M059J (cell line): Measurements from ENCODE around the gene DGLUCY. TPM values are rescaled to one million over a fixed set of nuclear protein-coding genes. Genes with fewer than 3 reads are reported as not detected.
A peak's percentile ranks its signal among the peaks of the same experiment; 100 is the strongest.
"Not testable (repeated sequence)": the region's sequence is repeated elsewhere in the genome, so short reads cannot be mapped to it uniquely, and the experiment has no call there.

Experiments used
- DNase-seq: peaks from one replicate; pipeline ENCODE4 v3.0.0-alpha.2; 2012; ENCODE audit warnings: low read depth
- total RNA-seq: library from RNA; depleted of rRNA; stranded (reverse); fragments of >200 nt; shearing (Covaris generic); gene quantifications from 2 replicates; pipeline ENCODE4 v1.2.3, GENCODE V29; 2014

The DGLUCY gene
- total RNA-seq, 1 experiment from 2014 or later = 19.9 TPM

DNA sequence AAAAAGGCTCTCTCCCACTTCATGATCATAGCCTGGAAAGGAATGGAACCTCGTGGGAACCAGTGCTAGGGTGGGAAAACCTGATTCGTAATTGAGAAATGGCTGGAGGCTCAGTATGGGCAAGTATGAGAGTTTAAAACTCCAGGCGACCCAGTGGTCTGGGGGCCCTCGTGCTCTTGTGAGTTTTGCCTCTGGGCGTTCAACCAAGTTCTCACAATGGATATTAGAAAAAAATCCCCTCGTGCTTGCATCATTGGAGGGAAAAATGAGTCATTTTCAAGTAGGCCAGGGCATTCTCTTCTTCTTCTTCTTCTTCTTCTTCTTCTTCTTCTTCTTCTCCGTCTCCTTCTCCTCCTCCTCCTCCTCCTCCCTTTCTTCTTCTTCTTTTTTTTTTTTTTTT lies 91.6 kb downstream of the DGLUCY start:
- no peak for DNase-seq

DNA sequence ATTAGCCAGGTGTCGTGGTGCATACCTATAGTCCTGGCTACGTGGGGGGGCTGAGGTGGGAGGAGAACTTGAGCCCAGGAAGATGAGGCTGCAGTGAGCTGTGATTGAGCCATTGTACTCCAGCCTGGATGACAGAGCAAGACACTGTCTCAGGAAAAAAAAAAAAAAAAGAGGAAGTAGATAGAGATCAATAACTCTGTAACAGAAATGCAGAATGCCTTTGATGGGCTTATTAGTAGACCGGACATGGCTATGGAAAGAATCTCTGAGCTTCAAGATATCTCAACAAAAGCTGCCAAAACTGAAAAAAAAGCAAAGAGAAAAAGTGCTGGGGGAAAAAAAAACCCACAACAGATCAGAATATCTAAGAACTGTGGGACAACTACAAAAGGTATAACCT lies 93.1 kb downstream of the DGLUCY start:
- DNase-seq = no peak

DNA sequence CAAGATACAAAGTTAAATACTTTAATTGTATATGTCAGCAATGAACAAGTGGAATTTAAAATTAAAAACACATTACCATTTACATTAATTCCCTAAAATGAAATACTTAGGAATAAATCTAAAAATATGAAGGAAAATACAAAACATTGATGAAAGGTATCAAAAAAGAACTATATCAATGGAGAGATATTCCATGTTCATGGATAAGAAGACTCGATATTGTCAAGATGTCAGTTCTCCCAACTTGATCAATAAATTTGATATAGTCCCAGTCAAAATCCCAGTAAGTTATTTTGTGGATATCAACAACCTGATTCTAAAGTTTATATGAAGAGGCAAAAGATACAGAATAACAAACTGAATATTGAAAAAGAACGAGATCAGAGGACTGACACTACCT lies 97.1 kb downstream of the DGLUCY start:
- no peak for DNase-seq

DNA sequence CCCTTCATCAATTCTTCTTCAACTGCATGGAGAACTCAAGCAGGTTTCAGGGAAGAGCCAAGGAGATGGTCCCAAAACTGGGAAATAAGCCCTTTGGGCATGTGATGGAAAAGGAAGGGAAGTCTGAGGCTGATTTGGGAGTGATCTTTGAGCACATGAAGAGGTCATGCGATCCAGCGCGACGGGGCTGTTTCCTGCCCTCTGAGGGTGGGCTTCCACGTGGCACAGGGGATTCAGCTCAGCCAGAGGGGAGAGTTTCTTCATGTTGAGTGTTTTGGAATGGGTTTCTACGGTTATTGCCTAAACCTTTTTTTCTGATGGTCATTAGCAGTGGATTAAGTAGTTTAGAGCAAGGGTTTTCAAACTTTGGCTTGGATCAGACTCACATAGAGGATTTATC lies 100.4 kb downstream of the DGLUCY start:
- DNase-seq = no peak

DNA sequence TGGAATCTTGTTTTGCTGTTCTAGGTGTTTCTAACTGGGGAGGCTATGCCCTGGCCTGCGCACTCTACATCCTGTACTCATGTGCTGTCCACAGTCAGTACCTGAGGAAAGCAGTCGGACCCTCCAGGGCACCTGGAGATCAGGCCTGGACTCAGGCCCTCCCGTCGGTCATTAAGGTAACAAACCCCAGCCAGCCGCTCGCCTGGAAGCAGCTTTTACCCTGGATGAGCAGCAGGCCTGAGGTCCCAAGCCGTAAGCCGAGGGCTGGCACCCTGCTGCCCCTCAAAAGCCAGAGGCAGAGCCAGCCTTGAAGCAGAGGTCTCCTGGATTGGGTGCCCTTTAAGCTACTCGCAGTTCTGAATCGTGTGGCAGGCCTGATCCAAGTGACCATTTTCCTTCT lies 101.5 kb downstream of the DGLUCY start:
- no peak for DNase-seq

DNA sequence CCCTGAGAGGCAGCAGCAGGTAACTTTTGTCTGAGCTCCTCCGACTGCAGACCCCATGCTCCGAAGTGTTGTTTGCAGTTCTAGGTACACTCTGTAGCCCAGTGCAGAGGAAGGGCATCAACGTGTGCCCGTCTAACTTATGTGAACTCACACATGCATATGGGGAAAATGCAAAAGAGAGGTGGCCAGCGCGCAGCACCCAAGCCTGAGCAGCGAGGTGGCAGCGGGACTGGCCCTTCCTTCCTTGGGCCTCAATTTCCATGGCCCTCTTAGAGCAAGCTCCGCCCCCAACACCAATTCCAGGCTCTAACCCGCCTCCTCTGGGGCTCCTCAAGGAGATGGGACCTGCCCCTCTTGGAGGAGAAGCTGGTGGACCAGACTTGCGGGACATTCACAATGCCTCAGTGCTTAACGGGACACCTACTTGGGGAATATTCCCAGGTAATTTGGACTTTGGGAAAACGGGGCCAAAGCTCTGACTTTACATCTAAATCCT lies 102.9 kb downstream of the DGLUCY start:
- no peak for DNase-seq

DNA sequence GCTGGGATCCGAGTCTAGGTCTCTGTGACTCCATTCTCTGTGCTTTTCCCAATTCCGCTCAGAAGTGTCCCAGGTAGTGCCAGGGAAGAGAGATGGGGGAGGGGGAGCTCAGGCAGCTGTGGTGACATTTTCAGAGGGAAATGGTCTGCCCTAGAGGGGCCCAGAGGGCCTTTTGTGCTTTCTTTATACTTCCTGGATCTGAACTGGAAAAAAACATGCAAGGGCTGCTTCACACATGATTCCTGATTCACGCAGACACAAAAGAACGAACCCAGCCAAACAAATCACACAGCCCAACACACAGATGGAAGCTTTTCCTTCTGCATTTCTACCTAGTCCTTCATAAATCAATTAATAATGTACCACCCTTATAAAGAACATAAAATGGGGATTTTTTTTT lies 104.1 kb downstream of the DGLUCY start:
- no peak for DNase-seq

DNA sequence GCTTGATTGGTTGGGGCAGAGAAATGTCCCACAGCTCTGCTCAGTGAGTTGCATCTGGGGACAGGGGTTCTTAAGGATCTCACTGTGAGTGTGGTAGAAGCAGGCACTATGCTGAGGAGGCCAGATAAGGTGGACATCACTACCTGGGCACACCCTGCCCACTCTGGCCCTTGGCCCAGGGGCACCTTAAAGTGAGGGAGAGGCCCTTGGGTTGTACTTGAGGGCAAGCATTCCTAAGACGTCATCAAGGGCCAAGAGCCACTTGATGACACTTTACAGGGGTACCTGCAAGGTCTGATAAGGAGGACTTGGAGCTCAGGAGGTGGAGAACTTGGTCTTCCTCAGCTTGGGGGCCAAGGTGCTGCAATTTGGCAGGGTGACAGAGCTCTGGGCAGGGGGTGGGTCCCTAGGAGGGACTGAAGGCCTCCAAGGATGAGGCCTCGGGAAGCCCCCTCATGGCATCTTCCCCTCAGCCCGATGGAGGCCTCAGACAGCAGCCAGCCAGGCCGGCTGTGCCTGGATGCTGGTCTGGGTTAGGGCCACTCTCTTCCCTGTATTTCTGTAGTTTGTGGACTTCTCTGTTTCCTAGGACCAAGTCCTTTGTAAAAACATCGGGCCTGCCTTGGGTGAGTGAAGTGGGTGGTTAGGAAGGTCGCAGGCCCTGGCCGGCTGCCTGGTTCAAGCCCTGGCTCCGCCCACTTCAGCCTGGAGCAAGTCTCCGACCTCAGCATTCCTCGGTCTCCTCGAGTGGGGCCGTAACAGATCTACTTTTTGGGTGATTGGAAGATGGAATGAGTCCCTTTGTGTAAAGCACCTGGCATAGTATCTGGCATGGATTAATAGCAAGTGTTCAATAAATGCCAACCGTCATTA lies 105.9 kb downstream of the DGLUCY start:
- no peak for DNase-seq

DNA sequence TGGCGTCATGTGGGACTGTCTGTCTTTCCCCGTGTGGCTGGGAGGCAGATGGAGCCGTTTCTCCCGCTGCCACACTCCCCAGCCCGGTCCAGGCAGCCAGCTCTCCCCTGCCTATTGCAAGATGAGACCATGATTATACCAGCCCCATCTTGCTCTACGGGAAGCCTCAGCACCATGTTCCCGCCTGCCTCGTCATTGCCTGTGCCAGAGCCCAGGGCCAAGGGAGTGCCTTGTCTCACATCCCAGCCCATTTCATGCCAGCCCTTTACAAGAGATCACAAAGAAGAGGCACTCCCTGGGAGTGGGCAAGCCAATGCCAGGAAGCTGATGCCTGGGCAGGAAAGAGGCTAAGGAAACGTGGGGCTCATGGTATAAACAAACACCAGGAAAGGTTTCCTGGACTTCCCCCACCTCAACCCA lies 106.7 kb downstream of the DGLUCY start:
- no peak for DNase-seq

DNA sequence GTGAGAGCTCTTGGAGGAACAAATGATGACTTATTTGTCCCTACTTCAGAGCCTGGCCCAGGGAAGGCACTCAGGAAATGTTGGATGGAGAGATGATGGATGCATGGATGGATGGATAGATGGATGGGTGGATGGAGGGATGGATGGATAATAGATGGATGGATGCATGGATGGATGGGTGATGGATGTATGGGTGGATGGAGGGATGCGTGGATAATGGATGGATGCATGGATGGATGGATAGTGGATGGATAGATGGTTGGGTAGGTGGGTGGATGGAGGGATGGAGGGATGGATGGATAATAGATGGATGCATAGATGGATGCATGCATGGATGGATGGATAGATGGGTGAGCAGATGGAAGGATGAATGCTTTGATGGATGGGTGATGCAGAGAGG lies 107.4 kb downstream of the DGLUCY start:
- DNase-seq = no peak

DNA sequence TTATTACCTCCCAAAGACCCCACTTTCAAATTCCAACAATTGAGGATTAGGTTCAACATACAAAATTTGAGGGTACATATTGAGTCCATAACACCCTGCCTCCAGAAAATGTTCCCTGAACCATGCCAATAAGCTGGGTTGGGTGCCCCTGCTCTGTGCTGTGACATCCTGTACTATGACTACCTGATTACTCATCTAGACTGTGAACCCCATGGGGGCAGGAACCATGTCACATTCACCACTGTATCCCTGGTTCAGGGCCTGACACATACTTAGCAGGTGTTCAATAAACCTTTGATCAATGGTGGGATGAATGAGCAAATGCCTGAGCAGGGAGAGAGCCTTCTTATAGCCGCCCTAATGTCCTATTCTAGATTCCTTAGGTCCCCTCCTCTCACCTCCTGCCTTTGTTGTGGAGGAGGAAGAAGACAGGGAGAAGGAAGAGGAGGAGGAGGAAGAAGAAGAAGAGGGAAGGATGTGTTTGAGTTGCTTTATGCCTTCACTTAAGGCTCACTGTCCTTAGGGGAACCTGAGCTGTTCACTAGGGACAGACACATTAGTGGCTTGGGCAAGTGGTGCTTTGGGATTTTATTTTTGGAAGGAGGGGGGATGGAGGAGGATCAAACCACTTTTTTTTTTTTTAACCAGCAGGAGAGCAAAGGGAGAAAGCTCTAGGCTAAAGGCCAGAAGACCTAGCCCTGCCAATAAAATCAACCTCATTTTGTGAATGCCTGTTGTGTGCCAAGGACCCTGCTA lies 109.3 kb downstream of the DGLUCY start:
- DNase-seq = no peak

DNA sequence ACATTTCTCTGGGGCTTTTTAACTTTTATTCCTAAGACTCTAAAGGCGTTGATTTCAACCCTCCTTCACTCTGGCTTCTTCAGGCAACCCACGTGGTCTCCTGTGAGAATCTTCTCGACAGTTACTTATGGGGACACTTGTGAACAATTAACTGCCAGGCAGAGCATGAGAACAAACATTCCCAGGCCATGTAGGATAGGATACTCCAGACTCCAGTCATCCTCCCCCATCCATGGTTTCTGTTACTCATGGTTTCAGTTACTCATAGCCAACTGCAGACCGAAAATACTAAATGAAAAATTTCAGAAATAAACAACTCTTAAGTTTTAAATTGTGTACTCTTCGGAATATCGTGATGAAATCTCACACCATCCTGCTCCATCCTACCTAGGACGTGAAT lies 111.2 kb downstream of the DGLUCY start:
- DNase-seq = no peak

DNA sequence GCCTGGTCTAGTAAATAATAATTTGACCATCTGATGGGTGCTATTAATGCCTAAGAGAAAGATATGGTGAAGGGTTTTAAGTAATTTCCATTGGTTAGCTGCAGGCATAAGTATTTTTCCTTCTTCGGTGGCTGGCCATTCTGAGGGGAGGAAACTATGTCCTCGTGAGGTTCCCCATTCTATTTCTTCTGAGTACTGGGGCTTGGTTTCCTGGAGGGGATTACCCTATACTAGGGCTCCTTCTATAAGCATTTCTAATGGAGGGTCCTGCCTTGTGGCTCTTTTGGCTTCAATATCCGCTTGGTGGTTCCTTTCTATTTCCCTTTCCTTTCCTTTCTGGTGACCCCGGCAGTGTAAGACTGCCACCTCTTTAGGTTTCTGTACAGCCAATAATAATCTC lies 112.5 kb downstream of the DGLUCY start:
- DNase-seq = not testable (repeated sequence)

DNA sequence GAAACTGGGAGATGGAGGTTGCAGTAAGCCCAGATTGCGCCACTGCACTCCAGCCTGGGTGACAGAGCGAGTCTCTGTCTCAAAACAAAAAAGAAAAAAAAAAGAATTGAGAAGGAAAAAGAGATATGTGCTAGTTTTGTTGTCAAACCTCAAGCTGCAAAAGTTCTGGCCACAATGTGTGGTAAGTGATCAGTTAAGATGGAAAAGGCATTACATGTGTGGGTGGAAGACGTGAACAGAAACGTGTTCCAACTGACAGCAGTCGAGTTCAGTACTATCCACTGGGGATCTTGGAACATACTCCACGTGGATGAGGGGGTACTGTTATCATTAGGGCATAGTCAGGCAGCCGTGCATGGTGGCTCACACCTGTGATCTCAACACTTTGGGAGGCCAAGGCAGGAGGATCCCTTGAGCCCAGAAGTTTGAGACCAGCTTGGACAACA lies 113.3 kb downstream of the DGLUCY start:
- no peak for DNase-seq

DNA sequence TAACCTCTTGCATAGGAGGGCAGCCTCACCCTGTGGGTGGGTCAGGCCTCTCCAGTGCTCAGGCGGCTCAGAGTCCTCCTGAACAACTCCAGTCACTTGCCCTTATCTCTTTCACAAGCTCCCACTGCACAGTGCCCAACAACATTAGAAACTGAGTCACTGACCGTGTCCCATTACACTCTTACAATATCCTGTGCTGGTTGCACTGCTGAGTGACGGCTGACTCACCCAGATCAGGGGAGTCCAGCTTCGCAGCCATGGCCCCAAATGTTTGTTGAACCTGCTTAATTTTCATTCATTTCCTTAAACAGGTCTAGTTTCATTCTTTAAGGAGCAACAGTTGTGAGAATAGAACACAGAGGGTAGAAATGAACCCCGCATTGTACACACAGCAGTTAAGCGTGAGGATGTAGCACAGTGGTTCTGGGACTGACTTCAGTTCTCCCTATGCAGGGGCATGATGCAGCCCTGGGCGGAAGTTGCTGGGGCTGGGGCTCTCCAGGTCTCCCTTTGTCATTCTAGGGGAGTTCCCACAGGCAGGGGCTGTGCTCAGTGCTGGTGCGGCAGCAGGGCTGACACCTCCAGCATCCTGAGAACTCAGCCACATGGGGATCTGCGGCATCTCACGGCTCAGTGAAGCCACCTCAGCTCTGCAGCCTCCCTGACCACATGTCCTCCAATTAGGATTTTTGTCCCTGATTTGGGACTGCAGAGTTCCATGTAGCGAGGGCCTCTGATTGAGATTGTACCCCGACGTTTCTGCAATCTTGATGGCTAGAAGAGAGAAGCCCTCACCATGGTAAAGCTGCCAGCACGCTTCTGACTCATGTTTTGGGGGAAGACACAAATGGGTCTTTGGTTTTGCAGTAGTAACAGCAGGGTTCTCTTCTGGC lies 114.5 kb downstream of the DGLUCY start:
- peak; percentile 82 for DNase-seq

DNA sequence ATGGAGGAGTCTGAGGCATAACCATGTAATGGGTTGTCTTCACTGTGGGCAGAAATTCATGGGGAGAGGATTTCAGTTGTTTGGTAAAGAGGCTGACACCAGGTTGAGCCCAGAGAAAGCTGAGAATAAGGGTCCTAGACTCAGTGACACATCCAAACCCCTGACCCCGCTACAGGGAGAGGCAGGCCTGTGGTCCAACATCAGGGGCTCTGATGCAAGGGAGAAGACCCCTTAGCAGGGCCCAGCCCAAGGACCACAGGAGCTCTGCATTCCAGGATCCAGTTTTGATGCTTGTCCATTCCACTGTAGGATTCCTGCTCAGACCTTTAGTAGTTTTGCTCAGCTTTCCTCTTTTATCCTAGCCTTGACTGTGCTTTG lies 115.1 kb downstream of the DGLUCY start:
- no peak for DNase-seq

DNA sequence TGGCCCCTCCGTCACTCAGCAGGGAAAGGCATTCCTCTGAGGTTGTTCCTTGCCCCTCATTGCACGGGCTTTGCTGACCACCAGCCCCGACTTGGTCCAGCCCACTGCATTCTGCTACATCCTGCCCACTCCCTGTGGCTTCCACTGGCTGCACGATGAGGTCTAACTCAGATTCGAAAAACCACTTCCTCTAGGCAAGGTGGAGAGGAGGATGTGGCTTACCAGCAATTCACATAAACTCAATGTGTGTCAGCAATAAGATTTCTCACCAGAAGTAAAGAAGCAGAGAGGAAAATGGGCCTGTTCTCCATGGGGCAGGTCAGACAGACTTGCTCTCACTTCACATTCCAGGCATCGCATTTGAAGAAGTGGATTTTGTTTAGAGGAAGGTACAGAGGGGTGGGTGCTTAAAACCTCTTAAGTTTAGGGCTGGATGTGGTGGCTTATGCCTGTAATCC lies 115.9 kb downstream of the DGLUCY start:
- peak; percentile 88 for DNase-seq

DNA sequence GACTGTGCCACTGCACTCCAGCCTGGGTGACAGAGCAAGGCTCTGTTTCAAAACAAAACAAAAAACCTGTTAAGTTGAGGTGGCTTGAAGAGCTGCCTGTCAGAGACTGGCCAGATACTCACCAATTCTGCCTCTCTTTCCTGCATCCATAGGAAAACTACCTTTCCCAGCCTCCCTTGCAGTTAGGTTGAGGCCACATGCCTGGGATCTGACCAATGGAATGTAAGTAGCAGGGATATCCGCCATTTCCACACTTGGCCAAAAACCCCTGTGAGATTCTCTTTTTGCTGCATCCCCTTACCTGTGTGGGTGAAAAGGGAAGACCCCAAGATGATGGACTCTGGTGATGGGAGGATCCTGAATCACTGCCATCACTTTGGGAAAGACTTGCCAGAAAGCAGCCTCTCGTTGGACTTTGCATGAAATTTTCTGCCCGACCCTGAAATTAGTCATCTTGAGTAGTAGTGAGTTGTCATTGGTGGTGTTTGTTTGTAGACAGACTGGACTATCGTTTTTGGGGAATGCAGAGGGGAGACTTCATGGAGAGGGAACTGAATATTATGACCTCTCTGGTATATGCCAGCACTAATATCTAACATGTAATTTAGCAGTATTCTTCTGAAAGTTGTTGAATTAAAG lies 116.6 kb downstream of the DGLUCY start:
- peak; percentile 69 for DNase-seq

DNA sequence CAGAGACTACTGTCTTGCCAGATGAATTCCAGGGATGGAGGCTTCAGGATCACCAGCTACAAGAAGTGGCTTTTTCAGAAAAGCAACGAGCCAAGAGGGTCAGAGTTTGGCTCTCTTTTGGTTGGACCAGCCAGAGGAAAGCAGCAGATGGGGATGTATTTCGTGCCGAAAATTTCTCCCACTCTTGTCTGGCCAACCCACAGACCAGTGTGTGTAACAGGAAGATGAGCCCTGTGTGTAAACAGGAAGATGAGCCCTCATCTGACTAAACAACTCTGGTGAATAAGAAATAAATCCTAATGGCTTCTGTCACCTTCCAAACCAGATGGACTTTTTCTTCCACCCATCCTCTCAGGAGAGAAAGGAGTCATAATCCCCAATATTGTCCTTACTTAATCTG lies 117.6 kb downstream of the DGLUCY start:
- DNase-seq = no peak

DNA sequence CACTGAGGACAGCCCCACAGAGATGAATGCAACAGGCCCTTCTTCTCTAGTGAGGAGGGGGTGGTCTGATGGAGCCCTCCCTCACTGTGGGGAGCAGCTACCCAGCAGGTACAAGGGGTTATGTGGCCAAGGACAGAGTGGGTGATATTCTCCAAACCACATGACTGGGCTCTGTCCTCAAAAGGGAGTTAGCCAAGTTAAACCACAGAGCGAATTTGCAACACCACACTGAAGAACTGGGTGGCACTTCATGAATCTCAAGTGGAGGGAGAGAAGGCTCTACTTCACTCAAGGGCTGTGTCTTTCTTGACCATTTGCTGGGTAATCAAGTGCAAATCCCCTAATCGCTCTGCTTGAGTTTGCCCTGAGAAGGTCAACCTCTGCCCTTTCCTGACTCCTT lies 118.2 kb downstream of the DGLUCY start:
- no peak for DNase-seq

DNA sequence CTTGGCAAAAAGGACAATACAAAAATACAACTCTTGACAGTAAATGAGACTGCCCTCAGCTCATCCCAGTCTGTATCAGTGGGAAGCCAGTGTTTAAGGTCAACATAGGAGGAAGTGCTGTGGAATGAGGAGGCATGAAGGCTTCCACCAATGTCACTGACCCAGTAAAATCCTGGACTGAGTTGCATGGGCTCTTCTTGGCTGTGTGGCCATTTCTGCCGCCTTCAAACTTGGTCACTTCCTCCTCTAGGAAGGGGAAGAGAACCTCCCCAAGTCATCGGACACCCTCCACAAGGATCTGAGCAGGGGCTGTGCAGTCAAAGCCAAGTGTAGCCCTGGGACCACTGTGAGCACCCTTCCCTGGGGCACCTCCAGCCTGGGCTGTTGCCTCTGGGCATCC lies 118.7 kb downstream of the DGLUCY start:
- DNase-seq = no peak
